Measurements from ENCODE around the gene CEMIP2.

DNA sequence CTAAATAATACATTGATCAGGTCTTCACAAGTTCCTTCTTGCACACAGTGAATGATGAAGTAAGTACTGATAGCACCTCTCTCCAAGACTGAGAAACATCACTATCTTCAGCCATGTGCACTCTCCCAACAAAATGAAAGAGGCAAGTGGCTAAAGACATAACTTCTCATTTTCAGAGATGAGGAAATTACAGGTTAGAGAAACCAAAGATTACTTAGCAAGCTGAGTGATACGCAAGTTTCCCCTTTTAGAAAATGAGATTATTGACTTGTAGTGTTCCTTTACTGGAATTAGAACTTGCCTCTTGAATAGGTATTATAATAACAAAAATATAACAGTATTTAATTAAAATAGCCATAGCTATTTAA is 21.6 kb downstream of the CEMIP2 start:
- TF ChIP-seq, protein P1, sequence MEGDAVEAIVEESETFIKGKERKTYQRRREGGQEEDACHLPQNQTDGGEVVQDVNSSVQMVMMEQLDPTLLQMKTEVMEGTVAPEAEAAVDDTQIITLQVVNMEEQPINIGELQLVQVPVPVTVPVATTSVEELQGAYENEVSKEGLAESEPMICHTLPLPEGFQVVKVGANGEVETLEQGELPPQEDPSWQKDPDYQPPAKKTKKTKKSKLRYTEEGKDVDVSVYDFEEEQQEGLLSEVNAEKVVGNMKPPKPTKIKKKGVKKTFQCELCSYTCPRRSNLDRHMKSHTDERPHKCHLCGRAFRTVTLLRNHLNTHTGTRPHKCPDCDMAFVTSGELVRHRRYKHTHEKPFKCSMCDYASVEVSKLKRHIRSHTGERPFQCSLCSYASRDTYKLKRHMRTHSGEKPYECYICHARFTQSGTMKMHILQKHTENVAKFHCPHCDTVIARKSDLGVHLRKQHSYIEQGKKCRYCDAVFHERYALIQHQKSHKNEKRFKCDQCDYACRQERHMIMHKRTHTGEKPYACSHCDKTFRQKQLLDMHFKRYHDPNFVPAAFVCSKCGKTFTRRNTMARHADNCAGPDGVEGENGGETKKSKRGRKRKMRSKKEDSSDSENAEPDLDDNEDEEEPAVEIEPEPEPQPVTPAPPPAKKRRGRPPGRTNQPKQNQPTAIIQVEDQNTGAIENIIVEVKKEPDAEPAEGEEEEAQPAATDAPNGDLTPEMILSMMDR (IDR thresholded peaks at IDR 0.05) = no peak
- TF ChIP-seq POLR2A (IDR thresholded peaks at IDR 0.05) (no peak), EP300 (IDR thresholded peaks at IDR 0.05) (no peak)

Measured in ovary (tissue), 3 donors.